HG02970 (cell line): ENCODE data around the gene SRCAP.
A peak's percentile ranks its signal among the peaks of the same experiment; 100 is the strongest.

Experiments
- ATAC-seq: cut with Tn5 transposase; IDR thresholded peaks from one replicate; pipeline ENCODE4 v1.9.1; 2021; ENCODE audit warnings: mild to moderate bottlenecking, moderate library complexity, moderate number of reproducible peaks; ENCODE audit not compliant: unreplicated experiment, low FRiP score

SRCAP gene

DNA sequence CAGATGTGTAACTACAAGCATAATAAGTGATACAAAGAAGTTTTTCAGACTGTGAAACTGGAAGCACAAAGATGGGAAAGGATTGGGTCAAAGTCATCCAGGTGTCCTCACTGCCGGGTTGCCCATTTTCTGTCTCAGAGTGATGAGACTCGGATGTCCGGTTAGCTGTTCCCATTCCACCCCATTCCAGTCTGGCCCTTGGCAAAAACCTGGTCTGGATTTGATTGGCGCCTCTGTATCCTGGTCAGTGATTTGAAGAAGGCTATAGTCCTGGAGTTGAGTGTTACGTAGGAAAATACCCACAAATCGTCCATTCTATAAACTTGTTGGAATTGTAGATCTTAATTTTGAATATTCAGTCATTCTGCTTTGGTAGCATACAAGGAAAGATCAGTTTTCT, 29.4 kb downstream of the SRCAP start:
- ATAC-seq = no peak

DNA sequence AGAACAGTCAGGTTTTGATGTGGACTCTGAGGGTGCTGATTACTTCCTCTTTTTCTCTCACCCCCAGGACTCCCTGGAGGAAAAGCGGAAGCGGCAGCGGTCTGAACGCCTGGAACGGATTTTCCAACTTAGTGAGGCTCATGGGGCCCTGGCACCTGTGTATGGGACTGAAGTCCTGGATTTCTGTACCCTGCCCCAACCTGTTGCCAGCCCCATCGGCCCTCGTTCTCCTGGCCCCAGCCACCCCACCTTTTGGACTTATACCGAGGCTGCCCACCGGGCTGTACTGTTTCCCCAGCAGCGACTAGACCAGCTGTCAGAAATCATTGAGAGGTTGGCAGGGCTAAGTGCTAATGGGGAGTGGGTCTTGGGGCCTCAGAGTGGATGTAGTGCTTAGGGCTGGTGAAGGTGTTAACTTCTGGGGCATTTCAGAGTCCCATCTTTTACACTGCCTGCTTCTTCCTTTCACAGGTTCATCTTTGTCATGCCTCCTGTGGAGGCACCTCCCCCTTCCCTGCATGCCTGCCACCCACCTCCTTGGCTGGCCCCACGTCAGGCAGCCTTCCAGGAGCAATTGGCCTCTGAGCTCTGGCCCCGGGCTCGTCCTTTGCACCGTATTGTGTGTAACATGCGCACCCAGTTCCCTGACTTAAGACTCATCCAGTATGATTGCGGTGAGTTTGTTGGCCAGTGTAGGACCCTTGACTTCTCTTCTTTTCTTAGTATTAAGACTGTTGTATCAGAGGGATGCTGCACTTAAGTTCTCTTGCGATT, 30.1 kb downstream of the SRCAP start:
- ATAC-seq = no peak

DNA sequence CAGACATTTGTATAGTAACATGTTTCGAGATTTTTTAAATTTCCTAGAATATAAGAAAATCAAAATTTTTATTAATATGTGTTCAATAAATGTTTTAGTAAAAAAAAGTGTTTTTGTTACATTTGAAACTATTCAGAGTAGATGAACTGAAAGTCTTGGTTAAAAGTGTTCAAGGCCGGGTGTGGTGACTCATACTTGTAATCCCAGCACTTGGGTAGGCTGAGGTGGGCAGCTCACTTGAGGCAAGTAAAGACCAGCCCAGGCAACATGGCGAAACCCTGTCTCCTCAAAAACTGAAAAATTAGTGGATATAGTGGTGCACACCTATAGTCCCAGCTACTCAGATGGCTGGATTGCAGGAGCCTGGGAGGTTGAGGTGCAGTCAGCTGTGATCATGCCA, 32.4 kb downstream of the SRCAP start:
- no peak for ATAC-seq

DNA sequence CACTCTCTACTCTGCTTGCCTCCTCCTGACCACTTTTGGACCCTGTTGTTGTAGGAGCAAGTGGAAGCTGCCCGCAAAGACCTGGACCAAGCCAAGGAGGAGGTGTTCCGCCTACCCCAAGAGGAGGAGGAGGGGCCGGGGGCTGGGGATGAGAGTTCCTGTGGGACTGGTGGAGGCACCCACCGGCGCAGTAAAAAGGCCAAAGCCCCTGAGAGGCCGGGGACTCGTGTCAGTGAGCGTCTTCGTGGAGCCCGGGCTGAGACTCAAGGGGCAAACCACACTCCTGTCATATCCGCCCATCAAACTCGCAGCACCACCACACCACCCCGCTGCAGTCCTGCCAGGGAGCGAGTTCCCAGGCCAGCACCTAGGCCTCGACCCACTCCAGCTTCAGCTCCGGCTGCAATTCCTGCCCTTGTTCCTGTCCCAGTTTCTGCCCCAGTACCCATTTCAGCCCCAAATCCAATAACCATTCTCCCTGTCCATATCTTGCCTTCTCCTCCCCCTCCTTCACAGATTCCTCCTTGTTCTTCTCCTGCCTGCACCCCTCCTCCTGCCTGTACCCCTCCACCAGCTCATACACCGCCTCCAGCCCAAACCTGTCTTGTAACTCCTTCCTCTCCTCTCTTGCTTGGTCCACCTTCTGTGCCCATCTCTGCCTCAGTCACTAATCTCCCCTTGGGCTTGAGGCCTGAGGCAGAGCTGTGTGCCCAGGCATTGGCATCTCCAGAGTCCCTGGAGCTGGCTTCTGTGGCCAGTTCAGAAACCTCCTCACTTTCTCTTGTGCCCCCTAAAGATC, 38.2 kb downstream of the SRCAP start:
- no peak for ATAC-seq

DNA sequence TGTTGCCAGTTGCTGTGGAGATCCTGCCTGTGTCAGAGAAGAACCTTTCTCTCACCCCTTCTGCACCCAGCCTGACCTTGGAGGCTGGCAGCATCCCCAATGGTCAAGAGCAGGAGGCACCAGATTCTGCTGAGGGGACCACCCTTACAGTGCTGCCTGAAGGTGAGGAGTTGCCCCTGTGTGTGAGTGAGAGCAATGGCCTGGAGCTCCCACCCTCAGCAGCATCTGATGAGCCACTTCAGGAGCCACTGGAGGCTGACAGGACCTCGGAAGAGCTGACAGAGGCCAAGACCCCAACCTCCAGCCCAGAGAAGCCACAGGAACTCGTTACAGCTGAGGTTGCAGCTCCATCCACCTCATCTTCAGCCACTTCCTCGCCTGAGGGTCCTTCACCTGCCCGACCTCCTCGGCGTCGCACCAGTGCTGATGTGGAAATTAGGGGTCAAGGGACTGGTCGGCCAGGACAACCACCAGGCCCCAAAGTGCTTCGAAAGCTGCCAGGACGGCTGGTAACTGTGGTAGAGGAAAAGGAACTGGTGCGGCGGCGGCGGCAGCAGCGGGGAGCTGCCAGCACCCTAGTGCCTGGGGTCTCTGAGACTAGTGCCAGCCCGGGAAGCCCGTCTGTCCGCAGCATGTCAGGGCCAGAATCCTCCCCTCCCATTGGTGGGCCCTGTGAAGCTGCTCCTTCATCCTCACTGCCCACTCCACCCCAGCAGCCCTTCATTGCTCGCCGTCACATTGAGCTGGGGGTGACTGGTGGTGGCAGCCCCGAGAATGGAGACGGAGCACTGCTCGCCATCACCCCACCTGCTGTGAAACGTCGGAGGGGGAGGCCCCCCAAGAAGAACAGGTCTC, 39.0 kb downstream of the SRCAP start:
- no peak for ATAC-seq

DNA sequence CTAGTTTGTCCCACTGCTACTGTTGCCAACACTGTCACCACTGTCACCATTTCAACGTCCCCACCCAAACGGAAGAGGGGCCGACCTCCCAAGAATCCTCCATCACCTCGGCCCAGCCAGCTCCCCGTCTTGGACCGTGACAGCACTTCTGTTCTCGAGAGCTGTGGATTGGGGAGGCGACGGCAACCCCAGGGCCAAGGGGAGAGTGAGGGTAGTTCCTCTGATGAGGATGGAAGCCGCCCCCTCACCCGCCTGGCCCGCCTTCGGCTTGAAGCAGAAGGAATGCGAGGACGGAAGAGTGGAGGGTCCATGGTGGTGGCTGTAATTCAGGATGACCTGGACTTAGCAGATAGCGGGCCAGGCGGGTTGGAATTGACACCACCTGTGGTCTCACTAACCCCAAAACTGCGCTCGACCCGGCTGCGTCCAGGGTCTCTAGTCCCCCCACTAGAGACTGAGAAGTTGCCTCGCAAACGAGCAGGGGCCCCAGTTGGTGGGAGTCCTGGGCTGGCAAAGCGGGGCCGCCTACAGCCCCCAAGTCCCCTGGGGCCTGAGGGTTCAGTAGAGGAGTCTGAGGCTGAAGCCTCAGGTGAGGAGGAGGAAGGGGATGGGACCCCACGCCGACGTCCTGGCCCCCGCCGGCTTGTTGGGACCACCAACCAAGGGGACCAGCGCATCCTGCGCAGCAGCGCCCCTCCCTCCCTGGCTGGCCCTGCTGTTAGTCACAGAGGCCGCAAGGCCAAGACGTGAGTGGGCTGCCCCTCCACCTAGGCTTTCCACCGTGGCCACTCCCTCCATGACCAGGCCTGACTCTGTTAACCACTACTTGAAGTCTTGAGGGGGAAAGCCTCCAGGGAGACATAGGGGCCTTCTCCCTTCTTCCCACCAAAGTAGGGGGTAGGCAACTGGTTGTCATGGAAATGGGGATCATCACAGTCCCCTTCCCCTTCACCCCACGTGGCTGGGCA, 40.3 kb downstream of the SRCAP start:
- no peak for ATAC-seq

DNA sequence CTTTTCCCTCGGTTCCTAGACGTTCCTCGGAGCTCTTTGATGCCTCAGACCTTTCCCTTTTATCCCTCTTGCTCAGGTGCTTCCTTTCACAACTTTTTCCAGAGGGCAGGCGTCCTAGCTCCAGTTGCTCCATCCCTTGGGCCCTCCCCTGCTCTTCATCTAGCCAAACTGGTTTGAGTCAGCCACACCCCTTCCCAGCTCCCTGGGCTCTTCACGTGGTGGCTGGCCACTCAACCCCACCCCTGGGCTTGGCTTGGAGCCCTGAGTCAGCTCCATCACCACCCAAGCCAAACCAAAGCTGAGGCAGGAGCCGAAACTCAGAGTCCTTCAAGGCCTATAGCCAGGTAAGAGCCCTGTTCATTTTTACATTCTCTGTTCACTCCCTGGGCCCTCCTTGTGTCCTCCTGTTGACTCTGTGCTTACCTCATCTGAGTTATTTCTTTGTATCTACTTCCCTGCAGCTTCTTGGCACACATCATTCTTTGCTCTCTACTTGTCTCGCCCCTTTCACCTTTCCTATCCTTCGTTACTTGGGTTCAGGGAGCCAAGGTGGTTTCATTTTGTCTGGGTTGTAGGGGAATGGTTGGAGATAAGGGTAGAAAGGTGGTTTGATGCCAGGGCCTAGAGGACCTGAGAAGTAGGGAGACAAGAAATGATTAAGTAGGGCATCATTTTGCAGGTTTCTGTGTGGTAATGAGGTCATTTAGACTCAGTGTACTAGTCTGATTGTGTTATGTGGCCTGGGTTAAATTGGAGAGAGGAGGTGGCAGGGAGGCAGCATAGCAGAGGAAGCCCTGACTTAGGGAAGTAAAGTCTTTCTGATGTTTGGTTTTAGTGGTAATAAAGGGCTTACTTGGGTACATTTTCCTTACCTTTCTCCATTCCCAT, 41.6 kb downstream of the SRCAP start:
- ATAC-seq = no peak

DNA sequence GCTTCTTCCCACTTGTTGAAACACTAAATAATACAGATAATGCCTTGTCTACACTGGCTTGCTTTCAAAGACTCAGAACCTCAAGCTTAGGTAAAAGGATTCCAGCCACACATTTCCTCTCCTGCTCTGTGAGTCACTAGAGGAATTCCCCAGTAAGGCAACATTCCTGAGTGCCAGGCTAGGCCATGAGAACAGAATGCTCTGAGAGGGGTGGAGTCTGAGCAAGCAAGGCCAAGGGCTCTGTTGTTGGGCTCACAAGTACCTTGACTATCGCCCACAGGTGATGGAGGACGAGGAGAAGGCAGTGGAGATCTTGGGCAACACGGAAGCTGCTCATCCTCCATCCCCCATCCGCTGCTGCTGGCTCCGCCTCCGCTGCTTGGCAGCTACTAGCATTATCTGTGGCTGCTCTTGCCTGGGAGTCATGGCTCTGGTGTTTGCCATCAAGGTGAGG, 42.5 kb downstream of the SRCAP start:
- no peak for ATAC-seq

DNA sequence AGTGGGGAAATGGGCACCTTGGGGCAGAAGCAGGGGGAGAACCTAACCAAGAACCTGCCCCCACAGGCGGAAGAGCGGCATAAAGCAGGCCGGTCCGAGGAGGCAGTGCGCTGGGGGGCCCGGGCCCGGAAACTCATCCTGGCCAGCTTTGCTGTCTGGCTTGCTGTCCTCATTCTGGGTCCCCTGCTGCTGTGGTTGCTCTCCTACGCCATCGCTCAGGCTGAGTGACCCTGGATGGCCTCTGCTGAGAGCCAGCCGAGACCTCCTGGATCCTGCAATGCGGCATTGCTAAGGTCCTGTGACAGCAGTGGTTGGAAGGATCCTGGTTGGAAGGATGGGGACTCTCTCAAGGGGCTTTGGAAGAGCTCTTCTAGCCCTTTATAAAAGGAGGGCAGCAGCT, 44.7 kb downstream of the SRCAP start:
- ATAC-seq = no peak

DNA sequence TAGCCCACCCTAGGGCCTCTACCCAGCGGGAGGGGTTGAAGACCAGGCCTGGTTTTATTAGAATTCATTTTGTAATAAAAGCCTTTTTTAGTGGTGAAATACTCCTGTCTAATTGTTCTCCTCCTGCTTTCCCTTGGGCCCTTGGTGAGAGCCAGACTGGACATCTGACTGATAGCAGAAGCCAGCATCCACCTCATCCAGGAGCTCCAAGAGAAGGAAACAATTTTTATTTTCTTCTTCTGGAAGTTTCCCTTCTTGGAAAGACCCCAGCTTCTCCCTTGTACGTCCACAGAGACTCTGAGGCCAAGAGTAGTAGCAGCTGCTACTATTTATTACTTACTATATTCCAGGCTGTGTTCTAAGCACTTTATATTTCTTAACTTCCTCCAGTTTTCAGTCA, 45.2 kb downstream of the SRCAP start:
- no peak for ATAC-seq

DNA sequence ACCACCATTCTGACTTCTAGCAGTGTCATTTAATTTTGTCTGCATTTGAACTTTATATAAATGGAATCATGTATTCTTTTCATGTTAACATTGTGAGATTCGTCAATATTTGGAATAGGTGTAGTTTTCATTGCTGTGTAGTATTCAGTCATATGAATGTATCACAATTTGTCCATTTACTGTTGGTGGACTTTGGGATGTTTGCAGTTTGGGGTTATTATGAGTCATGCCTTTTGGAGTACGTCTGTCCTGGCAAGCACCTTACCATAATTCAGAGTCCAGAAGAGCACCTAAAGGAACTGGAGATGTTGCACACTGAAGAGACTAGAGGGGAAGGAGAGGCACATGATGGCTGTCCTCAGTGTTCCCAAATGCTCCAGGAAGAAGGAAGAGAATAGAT, 46.1 kb downstream of the SRCAP start:
- ATAC-seq = no peak

DNA sequence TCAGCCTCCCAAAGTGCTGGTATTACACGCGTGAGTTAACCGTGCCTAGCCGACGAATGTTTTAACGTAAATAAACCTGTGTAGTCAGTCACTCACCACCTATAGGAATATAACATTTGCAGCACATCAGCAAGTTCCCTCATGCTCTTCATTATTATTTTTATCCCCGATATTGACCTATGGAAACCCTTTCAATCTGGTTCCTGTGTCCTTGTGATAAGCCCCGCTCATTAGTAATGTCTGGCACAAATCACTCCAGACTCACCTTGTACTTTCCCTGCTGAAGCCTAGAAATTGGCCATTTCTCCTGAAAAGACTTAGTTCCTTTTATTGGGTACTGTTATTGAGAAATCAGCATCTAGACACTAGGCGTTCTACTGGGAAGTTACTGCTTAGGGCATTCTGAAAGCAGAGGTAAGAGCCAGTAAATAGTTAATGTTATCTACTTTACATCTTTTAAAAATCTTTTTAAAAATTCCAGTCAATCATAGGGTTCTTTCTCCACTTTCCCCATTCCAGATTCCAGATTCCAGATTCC, 47.7 kb downstream of the SRCAP start:
- no peak for ATAC-seq

DNA sequence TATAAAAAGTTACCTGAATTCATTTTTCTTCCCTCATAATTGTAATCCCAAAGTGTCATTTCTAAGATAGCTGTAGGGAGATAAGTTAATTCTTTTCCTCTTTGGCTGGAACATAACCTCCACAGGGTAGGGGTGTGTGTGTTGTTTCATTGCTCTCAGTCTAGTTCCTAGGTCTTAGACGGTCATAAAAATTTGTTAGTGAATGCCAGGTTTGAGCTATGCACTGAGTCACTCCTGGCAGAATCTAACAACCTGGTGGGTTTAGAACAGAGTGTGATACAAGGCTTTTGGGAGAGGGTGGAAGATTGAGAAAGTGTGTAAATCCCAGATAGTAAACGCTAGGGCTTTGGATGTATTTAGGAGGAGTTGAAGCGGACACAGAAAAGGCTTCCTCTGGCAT, 48.4 kb downstream of the SRCAP start:
- ATAC-seq = no peak

DNA sequence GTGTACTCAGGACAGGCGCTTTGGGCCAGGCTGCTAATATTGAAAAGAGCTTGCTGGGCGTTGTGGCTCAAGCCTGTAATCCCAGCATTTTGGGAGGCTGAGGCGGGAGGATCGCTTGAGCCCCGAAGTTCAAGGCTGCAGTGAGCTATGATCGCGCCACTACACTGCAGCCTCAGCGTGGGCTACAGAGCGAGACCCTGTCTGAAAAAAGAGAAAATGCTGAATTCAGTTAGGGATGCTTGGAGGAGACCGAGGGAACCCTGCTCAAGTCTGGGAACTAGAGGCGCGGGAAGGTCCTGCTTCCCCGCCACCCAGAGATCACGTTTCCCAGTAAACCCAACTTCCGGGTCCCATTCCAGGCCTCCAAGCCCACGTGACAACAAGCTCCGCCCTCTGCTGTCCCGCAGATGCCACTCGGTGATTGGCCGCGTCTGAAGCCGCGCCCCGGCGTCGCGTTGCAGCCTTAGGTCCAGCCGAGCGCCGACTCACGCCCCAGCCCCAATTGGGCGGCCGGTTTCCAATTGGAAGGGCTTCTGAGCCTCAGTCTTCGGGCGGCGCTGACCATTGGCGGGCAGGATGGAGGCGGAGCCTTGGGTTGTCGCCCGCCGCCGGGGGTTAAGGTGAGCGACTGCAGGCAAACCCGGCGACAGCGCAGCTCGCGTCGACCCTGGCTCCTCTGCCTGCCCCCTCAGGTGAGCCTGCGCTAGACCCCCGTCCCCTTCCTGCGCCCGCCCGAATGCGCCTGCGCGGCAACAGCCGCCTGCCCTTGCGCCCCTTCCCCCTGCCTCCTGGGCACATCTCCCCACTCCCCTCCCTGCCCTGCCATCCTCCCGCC, 49.0 kb downstream of the SRCAP start, which contains the start of gene PHKG2:
Gene PHKG2, plus strand, starts transcription at position 627 of the 835 bp plus-strand sequence. CDS start 396 bp downstream, outside the sequence.
- peak; percentile 94 for ATAC-seq

DNA sequence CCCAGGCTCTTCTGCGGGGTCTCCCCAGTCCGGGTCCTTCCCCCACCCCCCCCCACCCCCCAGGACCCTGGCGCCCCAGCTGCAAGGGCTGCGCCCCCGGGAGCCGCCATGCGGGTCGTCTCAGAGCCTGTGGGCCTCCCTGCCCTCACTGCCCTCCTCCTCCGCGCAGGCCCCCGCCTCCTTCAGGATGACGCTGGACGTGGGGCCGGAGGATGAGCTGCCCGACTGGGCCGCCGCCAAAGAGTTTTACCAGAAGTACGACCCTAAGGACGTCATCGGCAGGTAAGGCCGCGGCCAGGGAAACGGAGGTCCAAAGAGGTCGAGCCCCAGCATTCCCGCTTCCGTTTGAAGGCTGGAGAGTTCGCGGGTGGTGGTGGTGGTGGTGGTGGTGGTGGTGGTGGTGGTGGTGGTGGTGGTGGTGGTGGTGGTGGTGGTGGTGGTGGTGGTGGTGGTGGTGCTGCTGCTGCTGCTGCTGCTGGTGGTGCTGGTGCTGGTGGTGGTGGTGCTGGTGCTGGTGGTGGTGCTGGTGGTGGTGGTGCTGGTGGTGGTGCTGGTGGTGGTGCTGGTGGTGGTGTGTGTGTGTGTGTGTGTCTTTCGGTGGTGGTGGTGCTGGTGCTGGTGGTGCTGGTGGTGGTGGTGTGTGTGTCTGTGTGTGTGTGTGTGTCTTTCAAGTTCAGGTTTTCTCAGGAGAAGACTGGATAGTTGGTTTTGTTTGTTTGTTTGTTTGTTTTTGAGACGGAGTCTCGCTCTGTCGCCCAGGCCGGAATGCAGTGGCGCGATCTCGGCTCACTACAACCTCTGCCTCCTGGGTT, 49.9 kb downstream of the SRCAP start:
- ATAC-seq = no peak

DNA sequence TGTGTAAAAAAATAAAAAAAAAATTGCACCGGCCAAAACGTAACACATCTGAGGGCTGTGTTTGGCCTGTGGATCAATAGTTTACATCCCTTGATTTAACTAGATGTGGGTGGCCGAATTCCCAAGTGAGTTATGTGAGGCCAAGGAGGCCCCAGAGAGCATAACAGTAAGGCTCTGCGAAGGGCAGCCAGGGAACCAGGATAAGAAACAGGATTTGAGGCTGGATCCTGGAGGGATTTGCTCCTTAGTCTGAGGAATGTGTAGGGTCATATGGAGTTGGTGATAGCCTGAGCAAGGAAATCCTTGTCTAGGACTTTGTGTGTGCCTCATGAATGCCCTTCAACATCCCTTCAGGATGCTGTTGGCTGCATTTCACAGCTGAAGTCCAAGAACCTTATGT, 51.2 kb downstream of the SRCAP start:
- ATAC-seq = no peak
